Activated CD4-positive, alpha-beta T cell treated with anti-CD3 and anti-CD28 coated beads, Interleukin-2, amount 10 ng/mL, durations not matched to agents 7 days and 5 days (primary cell): ENCODE measurements around the gene ABCC1. TPM values are rescaled to one million over a fixed set of nuclear protein-coding genes. Genes with fewer than 3 reads are reported as not detected.

Source experiments
- total RNA-seq, 2 experiments: library from RNA; stranded (reverse); gene quantifications; one replicate each; pipeline ENCODE4 v1.2.3, GENCODE V29; 2021

Gene ABCC1
- total RNA-seq, 2 experiments from 2014 or later: 51.7 to 55.2 TPM

Other genes starting within 250 kb of the ABCC1 start
- gene MYH11, start 92.6 kb upstream of the ABCC1 start, total RNA-seq: under 1 TPM in 1 of 2 experiments, not detected in 1; 0.04 TPM
- 10 to 100 TPM; 46.2 to 59.4 TPM for gene CEP20, start 61.0 kb upstream of the ABCC1 start, total RNA-seq